GM20000 (cell line): ENCODE measurements around the gene CELF1.
A peak's percentile ranks its signal among the peaks of the same experiment; 100 is the strongest.
"Not testable (repeated sequence)": the region's sequence is repeated elsewhere in the genome, so short reads cannot be mapped to it uniquely, and the experiment has no call there.

ENCODE experiments used
- DNase-seq: peaks from one replicate; pipeline ENCODE4 v3.0.0; 2012; ENCODE audit warnings: low spot score
- CTCF ChIP-seq: IDR thresholded peaks from 2 replicates; pipeline ENCODE4 v1.5.1; 2012; ENCODE audit warnings: mild to moderate bottlenecking, control low read depth; ENCODE audit errors: extremely low read depth, missing control alignments

CELF1 gene

GRCh38 chr11:47564933-47565339 lies 12.0 kb upstream of the CELF1 start:
- no peak for TF ChIP-seq CTCF
- no peak for DNase-seq

- not testable (repeated sequence) for DNase-seq
Observed at GRCh38 chr11:47564366-47564765, 11.4 kb upstream of the CELF1 start.

- not testable (repeated sequence) for DNase-seq
Observed at GRCh38 chr11:47562393-47562792, 9.5 kb upstream of the CELF1 start.

GRCh38 chr11:47560426-47560825 lies 7.5 kb upstream of the CELF1 start:
- DNase-seq = no peak
- TF ChIP-seq CTCF = no peak

- no peak for TF ChIP-seq CTCF
- no peak for DNase-seq
Observed at GRCh38 chr11:47558695-47559094, 5.8 kb upstream of the CELF1 start.

- DNase-seq = not testable (repeated sequence)
Observed at GRCh38 chr11:47557004-47557403, 4.1 kb upstream of the CELF1 start.

GRCh38 chr11:47553406-47553743 lies 443 bp upstream of the CELF1 start:
- DNase-seq = peak; percentile 38
- no peak for TF ChIP-seq CTCF

GRCh38 chr11:47552056-47552565 lies 821 bp downstream of the CELF1 start:
- no peak for DNase-seq

GRCh38 chr11:47551086-47551485 lies 1.8 kb downstream of the CELF1 start:
- TF ChIP-seq CTCF = no peak
- peak; percentile 54 for DNase-seq

More at GRCh38 chr11:47552056-47552565, 821 bp downstream of the CELF1 start:
- TF ChIP-seq CTCF = no peak
